Suprapubic skin (tissue), 4 donors: ENCODE data around the gene VCAN.

ENCODE experiments used
- CTCF ChIP-seq, 2 donors: fragments of 200-600 bp in 1 of 2; fragments of 450-650 bp in 1 of 2; sonication (generic) in 1 of 2; IDR thresholded peaks; one replicate each; pipeline ENCODE4 v1.5.1; 2016 to 2019; ENCODE audit warnings: antibody characterized with exemption in 2 of 2, mild to moderate bottlenecking in 1 of 2, moderate library complexity in 1 of 2
- POLR2A ChIP-seq, 2 donors: fragments of 450-650 bp; IDR thresholded peaks; one replicate each; pipeline ENCODE4 v1.6.1; 2017; ENCODE audit warnings: antibody characterized with exemption in 2 of 2, mild to moderate bottlenecking in 2 of 2, moderate library complexity in 2 of 2
- POLR2AphosphoS5 ChIP-seq, 3 donors: sonication (generic); formaldehyde crosslinking; IDR thresholded peaks; one replicate each; pipeline ENCODE4 v1.6.1; 2017; ENCODE audit warnings: antibody characterized with exemption in 3 of 3

- TF ChIP-seq CTCF (IDR thresholded peaks at IDR 0.05) (no peak), POLR2AphosphoS5 (IDR thresholded peaks at IDR 0.05) (no peak), POLR2A (IDR thresholded peaks at IDR 0.05) (no peak)
Observed at GRCh38 chr5:83441747-83442146, 29.8 kb upstream of the VCAN start.
